ENCODE data around the gene HAUS8.

HAUS8 gene

DNA sequence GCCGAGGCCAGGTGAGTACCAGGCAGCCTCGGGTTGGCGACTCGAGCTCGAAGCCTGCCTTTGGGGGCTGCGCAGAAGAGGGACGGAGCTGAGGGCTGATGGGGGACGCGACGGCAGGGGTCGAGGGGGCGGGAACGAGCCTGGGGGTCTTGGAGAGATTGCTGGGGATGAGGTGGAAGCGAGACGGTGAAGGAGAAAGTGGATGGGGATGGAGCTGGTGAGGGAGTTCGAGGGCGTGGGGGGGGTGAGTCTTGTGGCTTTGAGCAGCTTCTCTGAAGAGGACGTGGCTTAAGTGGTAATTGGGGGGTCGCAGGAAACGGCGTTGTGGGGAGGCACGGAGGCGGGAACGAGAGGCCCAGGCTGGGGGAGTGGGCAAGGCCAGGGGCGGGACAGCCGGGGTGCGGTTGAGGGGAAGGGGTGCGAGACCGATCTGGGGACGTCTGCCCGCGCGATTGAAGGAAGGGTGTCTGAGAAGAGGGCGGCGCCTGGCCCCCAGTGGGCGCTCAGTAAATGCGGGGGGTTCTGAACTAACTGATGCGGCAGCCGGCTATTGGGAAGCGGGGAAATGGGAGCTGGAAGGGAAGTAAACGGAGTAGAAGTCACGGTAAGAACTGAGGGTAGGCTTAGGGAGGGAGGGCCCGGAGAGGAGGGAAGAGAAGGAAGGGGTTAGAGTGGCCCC, 751 bp upstream of the HAUS8 start:
- DNase-seq (ENCODE audit: low spot score) = peak; percentile 74

DNA sequence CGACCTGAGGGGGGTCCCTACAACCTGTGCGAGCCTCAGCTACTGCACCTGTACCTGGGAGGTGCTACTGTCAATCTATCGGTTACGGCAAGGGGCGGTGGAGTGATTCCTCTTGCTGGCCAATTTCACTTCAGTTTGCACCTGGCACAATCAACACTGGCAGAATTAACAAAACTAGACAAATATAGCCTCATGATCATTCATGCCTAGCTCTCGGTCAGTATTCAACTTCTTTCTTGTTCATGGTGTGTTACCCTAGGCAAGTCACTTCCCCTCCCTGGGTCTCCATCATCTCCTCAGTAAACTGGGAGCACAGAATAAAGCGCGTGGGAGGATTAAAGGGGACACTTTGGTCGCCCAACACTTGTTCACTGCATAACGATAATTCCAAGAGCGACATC, 618 bp downstream of the HAUS8 start:
- DNase-seq (ENCODE audit: low spot score) = no peak

DNA sequence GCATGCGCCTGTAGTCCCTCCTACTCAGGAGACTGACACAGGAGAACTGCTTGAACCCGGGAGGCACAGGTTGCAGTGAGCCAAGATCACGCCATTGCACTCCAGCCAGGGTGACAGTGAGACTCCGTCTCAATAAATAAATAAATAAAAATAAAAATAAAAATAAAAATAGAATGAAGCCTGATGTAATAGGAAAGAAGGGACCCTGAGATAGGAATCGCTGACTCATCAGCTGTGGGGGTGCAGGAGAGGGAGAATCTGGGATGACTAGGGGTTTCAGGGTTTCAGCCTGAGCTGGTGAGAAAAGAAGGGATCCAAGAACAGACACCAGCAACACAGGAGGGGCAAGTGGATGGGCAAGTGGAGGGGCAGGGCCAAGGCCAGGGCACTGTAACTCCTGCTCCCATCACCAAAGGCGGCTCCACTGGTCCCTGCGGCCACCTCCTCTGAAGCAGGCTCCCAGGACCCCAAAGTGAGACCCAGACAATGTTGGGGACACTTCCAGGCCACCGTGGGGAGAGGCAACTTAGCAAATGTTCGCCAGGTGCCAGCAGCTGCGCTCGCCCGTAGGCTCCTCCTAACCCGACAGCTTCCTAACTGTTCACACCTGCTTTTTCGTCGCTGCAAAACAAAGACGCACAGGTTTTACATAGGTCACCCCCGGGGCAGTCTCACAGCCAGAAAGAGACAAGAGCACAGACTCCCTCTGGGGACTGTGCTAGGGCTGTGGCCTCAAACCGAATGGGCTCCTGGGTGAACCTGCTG, 1.2 kb downstream of the HAUS8 start:
- DNase-seq (ENCODE audit: low spot score) = no peak

DNA sequence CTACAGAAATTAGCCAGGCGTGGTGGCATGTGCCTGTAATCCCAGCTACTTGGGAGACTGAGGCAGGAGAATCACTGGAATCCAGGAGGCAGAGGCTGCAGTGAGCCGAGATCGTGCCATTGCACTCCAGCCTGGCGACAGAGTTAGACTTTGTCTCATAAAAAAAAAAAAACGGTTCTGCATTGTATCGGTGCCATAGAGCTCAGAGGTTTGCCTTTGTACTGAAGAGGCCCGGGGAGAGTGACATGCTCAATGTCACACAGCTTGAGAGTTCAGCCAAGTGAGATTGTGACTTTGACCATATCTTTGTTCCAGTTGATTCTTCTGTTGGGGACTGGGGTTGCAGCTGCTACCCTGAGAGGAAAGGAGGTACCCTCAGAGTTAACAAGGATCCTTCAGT, 4.3 kb downstream of the HAUS8 start:
- no peak for DNase-seq (ENCODE audit: low spot score)

DNA sequence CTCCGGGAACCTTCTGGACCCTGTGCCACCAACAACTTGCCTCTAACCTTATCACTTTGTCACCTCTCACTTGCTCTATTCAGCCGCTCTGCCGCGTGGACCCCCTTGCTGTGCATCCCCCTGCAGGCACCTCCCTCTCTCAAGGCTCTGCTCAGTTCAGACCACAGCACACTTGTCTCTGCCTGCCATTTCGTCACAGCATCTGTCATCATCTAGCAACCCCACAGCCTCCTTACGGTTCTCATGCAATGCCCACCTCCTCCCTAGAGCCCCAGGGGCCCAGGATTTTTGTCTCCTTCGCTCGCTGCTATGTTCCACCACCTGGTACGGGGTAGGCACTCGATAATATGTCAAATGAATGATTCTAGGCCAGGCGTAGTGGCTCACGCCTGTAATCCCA, 4.8 kb downstream of the HAUS8 start:
- no peak for DNase-seq (ENCODE audit: low spot score)

DNA sequence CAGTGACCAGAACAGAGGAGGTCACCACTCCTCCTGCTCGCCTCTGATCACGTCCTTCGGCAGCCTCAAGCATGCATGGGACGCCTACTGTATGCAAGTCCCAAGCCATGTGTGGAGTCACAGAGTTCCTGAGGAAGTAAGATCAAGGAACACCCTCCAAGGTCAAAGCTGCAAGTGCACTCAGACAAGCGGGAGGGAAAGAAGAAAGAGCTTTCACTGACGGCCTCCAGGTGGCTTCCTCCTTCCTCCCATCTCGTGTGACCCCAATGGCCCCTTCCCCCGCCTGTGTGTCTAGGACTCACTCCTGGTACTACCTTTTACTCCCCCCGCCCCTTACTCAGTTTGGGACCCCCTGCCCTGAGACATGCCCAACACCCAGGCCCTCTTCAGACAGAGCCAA, 6.1 kb downstream of the HAUS8 start:
- DNase-seq (ENCODE audit: low spot score) = no peak

DNA sequence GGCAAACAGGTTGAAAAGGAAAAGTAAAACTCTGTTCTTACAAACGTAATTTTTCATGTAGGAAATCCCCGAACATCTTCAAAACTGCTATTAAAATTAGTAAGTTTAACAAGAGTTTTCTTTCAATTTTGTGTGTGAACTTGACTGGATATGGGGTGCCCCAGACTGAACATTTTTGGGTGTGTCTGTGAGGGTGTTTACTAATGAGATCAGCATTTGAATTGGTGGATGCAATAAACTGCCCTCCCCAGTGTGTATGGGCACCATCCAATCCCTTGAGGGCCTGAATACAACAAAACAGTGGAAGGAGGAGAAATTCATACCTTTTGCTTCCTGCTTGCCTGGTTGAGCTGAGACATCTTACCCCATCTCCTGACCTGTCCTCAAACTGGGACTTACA, 11.8 kb downstream of the HAUS8 start:
- no peak for DNase-seq (ENCODE audit: low spot score)

DNA sequence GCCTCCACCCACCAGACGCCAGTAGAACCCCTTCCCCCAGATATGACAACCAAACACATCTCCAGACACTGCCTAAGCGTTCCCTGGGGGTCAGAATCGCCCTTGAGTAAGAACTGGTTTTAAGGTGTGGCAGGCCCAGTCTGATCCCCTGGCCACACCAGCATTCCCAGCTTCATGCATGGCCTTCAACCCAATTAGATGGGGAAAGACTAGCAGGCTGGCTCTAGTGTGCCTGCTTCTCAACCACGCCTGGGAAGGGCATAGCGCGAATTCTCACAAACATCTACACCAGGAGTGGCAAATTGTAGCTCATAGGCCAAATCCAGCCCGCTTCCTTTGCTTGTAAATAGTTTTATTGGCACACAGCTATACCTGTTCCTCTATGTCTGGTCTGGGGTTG, 13.6 kb downstream of the HAUS8 start:
- DNase-seq (ENCODE audit: low spot score) = no peak

DNA sequence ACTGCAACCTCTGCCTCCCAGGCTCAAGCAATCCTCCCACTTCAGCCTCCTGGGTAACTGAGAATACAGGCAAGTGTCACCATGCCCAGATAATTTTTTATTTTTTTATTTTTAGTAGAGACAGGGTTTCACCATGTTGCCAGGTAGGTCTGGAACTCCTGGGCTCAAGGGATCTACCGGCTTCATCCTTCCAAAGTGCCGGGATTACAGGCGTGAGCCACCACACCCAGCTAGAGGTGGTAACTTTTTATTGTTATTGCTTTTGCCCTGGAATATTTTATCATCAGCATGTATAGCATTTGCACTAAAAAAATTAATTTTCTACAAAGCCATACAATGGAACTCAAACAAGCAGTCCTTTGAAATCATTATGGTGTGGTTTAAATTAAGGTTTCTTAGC, 14.0 kb downstream of the HAUS8 start:
- DNase-seq (ENCODE audit: low spot score) = no peak

DNA sequence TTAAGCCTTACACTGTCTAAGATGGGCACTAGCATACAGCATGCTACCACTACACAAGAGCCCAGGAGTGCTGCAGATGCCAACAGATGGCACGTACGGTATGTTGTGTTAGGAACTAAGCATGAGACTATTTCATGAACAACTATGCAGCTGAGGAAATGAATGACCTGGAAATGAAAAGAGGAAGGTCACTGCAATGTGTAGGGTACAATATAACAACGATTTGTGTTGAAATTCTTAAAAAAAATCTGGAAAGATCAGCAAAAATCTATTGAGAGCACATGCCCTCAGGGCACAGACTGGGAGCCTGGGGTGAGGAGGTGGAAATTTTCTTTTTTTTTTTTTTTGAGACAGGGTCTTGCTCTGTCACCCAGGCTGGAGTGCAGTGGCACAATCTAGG, 14.4 kb downstream of the HAUS8 start:
- DNase-seq (ENCODE audit: low spot score) = no peak

DNA sequence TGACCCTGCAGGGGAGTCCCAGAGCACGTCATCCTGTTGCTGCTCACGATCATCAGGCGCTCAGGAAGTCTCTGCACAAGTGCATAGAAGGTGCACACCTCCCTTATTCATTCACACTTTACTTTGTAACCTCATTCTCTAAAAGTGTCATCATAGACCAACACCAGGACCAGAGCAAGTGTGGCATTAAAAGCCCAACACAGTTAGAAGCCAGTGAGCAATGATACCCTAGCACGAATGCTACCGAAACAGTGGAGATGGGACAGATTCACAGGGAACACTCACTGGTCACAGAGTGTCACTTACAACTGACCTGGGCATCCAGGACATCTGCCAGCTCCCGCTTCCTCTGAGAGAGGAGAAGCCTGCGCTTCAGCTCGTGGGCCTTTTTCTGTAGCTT, 17.0 kb downstream of the HAUS8 start:
- DNase-seq (ENCODE audit: low spot score) = no peak

DNA sequence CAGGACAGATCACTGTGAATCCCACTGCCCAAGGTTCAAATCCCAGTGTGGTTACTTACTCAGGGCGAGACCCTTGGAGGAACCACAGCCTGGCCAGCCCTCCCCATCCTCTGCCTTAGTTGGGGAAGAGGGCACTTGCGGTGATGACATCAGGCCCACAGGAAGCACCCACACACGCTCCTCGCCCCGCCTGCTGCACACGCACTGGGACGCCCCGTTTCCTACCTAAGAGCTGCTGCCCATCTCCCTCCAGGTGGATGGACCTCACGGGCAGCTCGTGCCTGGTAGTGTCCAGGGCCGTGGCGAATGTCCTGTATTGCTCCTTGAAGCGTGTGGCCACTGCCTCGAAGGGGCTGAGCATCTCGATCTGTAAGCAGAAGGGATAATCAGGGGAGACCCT, 19.6 kb downstream of the HAUS8 start:
- DNase-seq (ENCODE audit: low spot score) = no peak

DNA sequence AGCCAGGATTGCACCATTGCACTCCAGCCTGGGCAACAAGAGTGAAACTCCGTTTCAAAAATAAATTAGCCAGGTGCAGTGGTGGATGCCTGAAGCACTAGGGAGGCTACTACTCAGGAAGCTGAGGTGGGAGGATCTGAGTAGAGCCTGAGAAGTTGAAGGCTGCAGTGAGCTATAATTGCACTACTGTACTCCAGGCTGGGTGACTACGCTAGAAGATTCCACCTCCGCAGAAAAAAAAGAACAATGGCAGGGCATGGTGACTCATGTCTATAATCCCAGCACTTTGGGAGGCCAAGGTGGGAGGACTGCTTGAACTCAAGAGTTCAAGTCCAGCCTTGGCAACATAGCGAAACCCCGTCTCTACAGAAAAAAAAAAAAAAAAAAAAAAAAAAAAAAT, 20.5 kb downstream of the HAUS8 start:
- DNase-seq (ENCODE audit: low spot score) = no peak

DNA sequence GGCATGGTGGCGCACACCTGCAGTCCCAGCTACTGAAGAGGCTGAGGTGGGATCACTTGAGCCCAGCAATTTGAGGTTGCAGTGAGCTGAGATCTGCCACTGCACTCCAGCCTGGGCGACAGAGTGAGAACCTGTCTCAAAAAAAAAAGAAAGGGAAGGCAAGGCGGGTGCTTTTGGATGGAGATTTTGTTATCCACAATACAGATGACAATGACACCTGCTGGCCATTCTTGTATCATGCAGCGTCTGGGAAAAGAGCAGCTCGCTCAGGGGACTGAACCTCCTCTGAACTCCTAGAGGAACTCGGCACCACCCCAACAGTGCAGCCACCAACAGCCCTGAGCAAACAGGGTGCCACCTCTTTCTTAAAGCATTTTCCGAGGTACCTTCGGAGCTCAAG, 22.8 kb downstream of the HAUS8 start:
- no peak for DNase-seq (ENCODE audit: low spot score)

DNA sequence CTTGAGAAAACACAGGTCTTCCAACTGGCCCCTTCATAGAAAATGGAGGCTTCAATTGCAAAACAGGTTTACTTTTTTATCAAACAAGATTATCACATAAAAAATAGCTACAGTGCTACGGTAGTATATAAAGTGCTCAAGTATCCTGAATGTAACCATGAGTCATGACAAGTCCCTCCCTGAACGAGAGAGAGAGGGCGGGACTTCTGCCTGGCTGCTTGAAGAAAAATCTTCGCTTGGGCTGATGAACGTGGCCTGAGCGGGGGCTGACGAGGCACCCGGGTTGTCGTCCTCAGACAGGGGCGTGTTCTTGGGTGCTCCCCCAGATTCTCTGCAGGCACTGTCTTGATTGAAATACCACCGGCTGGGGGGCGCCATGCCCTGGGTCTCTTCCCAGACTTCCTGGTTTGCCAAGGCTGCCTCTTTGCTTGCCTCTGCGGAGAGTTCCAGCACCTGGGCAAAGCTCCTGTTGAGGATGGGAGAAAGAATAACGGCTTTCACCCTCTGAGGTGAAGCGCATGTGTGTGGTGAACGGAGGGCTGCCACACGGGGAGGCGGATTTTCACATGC, 25.5 kb downstream of the HAUS8 start:
- DNase-seq (ENCODE audit: low spot score) = no peak

DNA sequence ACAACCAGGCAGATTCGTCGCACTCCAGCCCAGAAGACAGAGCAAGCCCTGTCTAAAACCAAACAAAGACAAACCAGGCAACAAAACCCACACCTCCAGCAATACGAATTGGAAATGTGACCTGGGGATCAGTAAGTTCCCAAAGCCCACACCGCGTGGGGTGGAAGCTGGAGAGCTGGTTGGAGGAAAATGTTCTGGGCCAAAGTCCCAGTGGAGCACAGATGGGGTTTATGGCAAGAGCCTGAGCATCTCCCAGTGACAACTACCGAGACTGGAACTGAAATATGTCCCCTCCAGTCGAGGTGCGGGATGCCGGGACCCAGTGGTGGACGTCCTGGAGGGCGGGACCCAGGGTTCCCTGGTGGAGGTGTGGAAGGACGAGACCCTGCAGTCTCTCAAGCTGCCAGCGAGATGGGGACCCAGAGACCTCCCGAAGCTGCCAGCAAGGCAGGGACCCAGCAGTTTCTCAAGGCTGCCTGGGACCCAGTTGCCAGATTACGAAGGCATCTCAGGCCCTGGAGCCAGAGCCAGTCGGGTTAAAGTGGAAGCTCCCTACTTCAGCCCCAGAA, 26.3 kb downstream of the HAUS8 start:
- DNase-seq (ENCODE audit: low spot score) = no peak

DNA sequence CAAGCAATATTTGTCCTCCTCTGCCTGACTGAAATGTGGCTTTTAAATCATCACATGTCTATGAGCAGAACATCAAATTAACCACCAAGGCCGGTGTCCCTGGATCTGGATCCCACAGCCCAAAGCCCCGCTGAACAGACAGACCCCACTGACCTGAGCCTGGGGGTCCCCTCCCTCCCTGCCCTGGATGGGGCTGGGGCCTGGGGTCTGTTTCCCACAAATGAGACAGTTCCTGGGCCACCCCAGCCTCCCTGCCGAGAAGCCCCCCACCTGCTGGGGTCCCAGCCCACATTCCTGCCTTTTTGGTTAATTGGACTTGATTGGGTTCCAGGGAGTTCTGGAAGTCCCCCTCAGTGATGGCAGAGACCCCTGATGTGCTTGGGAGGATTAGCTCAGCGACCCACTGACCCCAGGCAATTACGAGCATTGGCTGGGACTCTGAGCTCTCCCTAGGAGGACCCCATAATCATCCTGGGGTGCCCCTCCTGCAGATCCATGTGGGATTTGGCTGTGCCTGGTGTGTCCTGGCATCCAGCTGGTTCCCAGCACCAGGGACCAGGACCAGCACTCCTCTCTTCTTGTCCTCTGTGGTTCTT, 29.2 kb downstream of the HAUS8 start:
- no peak for DNase-seq (ENCODE audit: low spot score)

DNA sequence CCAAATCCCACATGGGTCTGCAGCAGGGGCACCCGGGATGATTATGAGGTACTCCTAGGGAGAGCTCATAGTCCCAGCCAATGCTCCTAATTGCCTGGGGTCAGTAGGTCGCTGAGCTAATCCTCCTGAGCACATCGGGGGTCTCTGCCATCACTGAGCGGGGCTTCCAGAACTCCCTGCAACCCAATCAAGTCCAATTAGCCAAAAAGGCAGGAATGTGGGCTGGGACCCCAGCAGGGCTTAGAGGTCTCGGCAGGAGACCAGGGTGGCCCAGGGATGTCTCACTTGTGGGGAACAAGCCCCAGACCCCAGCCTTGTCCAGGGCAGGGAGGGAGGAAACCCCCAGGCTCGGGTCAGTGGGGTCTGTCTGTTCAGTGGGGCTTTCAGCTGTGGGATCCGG, 31.5 kb downstream of the HAUS8 start:
- DNase-seq (ENCODE audit: low spot score) = no peak

DNA sequence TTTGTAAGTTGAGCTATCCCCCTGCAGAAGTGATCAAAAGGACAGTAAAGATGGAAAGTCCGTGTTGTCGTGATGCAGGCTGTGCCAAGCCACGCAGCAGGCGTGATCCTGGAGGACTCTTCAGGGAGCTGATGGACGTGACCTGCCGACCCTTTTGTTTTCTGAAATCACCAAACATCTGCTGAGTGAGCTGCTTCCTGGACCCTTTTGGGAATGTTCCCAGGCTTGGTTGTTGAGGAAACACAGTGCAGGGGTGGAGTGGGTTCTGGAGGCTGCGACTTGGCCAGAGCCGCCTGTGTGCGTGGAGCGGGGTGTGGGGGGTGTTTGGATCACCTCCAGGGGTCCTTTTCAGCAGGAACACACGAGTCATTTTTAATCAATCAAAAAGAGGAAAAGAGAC, 33.3 kb downstream of the HAUS8 start:
- no peak for DNase-seq (ENCODE audit: low spot score)

DNA sequence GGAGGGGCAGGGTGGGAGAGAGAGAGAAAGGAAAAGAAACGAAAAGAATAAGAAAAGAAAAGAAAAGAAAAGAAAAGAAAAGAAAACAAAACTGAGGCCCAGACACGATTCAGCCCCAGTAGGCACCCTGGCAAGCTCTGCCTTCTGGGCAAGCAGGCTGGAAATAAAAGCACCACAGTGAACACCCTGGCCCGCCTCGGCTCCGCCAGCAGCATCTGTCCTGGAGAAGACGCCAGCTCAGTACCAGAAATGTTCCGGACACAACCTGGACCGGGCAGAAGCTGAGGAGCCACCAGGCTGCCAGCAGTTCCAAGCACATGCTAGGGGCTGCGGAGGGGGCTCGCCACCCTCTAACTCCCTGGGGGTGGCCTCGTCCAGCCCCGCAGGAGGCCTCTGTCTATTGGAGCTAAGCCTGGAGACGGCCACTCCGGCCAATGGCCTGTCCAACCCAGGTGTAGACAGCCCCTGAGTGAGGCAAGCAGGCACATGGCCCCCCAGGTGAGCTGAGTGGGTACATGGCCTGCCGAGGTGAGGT, 37.2 kb downstream of the HAUS8 start:
- no peak for DNase-seq (ENCODE audit: low spot score)

DNA sequence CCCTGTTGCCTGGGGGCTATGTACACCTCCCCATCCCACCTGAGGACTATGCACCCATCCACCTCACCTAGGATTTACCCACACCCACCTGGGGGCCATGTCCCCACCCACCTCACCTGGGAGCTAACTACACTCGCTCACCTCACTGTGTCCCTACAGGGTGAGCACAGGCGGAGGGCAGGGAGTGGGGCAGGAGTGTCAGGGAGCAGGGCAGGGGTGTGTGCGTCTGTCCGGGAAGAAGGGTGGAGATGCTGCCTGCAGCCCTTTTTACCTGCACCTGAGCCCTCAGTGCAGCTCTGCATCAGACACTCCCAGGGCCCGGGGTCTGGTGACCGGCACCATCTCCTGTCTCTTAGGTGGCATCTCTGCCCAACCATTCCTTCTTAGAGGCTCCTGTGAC, 38.1 kb downstream of the HAUS8 start:
- DNase-seq (ENCODE audit: low spot score) = no peak

DNA sequence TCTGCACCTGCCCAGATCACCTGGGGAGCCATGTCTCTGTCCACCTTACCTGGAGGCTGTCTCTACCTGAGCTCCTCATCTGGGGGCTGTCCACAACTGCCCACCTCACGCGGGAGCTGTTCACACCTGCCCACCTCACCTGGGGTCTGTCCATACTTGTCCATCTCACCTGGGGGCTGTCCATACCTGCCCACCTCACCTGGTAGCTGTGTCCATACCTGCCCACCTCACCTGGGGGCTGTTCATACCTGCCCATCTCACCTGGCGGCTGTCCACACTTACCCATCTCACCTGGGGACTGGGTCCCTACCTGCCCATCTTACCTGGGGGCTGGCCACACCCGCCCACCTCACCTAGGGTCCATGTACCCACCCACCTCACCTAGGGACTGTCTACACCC, 38.6 kb downstream of the HAUS8 start:
- no peak for DNase-seq (ENCODE audit: low spot score)
